Endothelial cell of hepatic sinusoid (primary cell): Measurements from ENCODE around the gene CD226.
"Not testable (repeated sequence)": the region's sequence is repeated elsewhere in the genome, so short reads cannot be mapped to it uniquely, and the experiment has no call there.

Source experiments
- in situ Hi-C: cut with HindIII; loops from 2 replicates; pipeline ENCODE4 v1.10.0; 2017; ENCODE audit warnings: low sequenced_read_pairs

The CD226 gene

GRCh38 chr18:69878213-69878933 lies 69.3 kb downstream of the CD226 start:
- in situ Hi-C loops = loop anchor here (25.0 kb wide), 1 partner anchor 184 kb away; no protein-coding TSS in a partner anchor

GRCh38 chr18:69876490-69876889 lies 71.2 kb downstream of the CD226 start:
- in situ Hi-C loops = loop anchor here (25.0 kb wide), 1 partner anchor 186 kb away; no protein-coding TSS in a partner anchor

GRCh38 chr18:69874058-69874457 lies 73.6 kb downstream of the CD226 start:
- in situ Hi-C loops = no loop called here

GRCh38 chr18:69872661-69873060 lies 75.0 kb downstream of the CD226 start:
- in situ Hi-C loops = no loop called here

GRCh38 chr18:69871363-69871762 lies 76.3 kb downstream of the CD226 start:
- in situ Hi-C loops = no loop called here

GRCh38 chr18:69870736-69871135 lies 76.9 kb downstream of the CD226 start:
- in situ Hi-C loops = no loop called here

- in situ Hi-C loops = no loop called here
These were observed 81.5 kb downstream of the CD226 start for GRCh38 chr18:69866212-69866611.

GRCh38 chr18:69865776-69866175 lies 81.9 kb downstream of the CD226 start:
- in situ Hi-C loops = no loop called here

- in situ Hi-C loops = not testable (repeated sequence)
These were observed 82.9 kb downstream of the CD226 start for GRCh38 chr18:69864802-69865201.

- in situ Hi-C loops = no loop called here
These were observed 88.8 kb downstream of the CD226 start for GRCh38 chr18:69858897-69859296.

- in situ Hi-C loops = loop anchor here (5.0 kb wide), 1 partner anchor 93 kb away; the partner anchor contains the start of gene CD226
These were observed 93.2 kb downstream of the CD226 start for GRCh38 chr18:69854455-69854854.

- in situ Hi-C loops = loop anchor here (5.0 kb wide), 1 partner anchor 94 kb away; the partner anchor contains the start of gene CD226
These were observed 94.6 kb downstream of the CD226 start for GRCh38 chr18:69853051-69853450.

GRCh38 chr18:69845593-69846506 lies 101.8 kb downstream of the CD226 start:
- in situ Hi-C loops = no loop called here

GRCh38 chr18:69844656-69845055 lies 103.0 kb downstream of the CD226 start:
- in situ Hi-C loops = no loop called here

GRCh38 chr18:69843015-69843414 lies 104.7 kb downstream of the CD226 start:
- in situ Hi-C loops = no loop called here

- in situ Hi-C loops = no loop called here
These were observed 106.6 kb downstream of the CD226 start for GRCh38 chr18:69841117-69841516.

GRCh38 chr18:69840445-69840844 lies 107.2 kb downstream of the CD226 start:
- in situ Hi-C loops = no loop called here

GRCh38 chr18:69840001-69840400 lies 107.7 kb downstream of the CD226 start:
- in situ Hi-C loops = no loop called here

GRCh38 chr18:69839497-69839896 lies 108.2 kb downstream of the CD226 start:
- in situ Hi-C loops = no loop called here

GRCh38 chr18:69838620-69839411 lies 108.9 kb downstream of the CD226 start:
- in situ Hi-C loops = no loop called here

GRCh38 chr18:69838003-69838402 lies 109.7 kb downstream of the CD226 start:
- in situ Hi-C loops = no loop called here
